ENCODE results near the gene MOSMO.

DNA sequence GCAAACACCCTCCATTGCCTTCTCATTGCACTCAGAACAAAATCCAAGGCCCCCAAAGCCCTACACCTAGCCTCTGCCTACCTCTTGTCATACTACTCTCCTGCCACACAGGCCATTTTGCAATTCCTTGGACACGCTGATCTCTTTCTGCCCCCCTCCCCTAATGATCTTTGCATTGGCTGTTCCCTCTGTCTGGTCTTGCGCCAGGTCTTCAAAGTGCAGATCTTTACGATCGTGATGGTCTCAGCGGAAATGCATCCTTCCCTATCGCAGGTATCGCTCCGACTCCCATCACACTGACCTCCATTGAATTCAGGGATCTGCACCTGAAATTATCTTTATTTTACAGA is 777 bp upstream of the MOSMO start:
- TF ChIP-seq EZH2 (IDR thresholded peaks at IDR 0.05; ENCODE audit: low read depth), result no peak
- TF ChIP-seq, protein P1, sequence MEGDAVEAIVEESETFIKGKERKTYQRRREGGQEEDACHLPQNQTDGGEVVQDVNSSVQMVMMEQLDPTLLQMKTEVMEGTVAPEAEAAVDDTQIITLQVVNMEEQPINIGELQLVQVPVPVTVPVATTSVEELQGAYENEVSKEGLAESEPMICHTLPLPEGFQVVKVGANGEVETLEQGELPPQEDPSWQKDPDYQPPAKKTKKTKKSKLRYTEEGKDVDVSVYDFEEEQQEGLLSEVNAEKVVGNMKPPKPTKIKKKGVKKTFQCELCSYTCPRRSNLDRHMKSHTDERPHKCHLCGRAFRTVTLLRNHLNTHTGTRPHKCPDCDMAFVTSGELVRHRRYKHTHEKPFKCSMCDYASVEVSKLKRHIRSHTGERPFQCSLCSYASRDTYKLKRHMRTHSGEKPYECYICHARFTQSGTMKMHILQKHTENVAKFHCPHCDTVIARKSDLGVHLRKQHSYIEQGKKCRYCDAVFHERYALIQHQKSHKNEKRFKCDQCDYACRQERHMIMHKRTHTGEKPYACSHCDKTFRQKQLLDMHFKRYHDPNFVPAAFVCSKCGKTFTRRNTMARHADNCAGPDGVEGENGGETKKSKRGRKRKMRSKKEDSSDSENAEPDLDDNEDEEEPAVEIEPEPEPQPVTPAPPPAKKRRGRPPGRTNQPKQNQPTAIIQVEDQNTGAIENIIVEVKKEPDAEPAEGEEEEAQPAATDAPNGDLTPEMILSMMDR (conservative IDR thresholded peaks at IDR 0.05), result no peak

Measured in PC-9 (cell line).